Activated CD4-positive, alpha-beta memory T cell treated with anti-CD3 and anti-CD28 coated beads for 36 hours (primary cell): Measurements from ENCODE around the gene KHK. TPM values are rescaled to one million over a fixed set of nuclear protein-coding genes. Genes with fewer than 3 reads are reported as not detected.

Experiments
- CTCF ChIA-PET: fragments of 350-600 bp; sonication (Branson Sonifier 250); formaldehyde crosslinking; loops from one replicate; lab custom pipeline; 2021; ENCODE audit warnings: antibody characterized with exemption, inconsistent platforms; lab: Charles Lee
- POLR2A ChIA-PET: fragments of 350-600 bp; sonication (Branson Sonifier 250); formaldehyde crosslinking; loops from one replicate; lab custom pipeline; 2021; ENCODE audit warnings: antibody characterized with exemption; lab: Charles Lee
- DNase-seq: peaks from one replicate; pipeline ENCODE4 v3.0.0-alpha.2; 2020
- H3K27ac Mint-ChIP-seq: one replicate; pipeline ENCODE4 v1.8.0; 2021; ENCODE audit warnings: mixed read lengths
- H3K27me3 Mint-ChIP-seq: one replicate; pipeline ENCODE4 v1.8.0; 2021; ENCODE audit warnings: mixed read lengths
- H3K36me3 Mint-ChIP-seq: one replicate; pipeline ENCODE4 v1.8.0; 2021; ENCODE audit warnings: mixed read lengths
- H3K4me1 Mint-ChIP-seq: one replicate; pipeline ENCODE4 v1.8.0; 2021; ENCODE audit warnings: low read depth, mixed read lengths
- H3K4me3 Mint-ChIP-seq: one replicate; pipeline ENCODE4 v1.8.0; 2021; ENCODE audit warnings: mild to moderate bottlenecking, mixed read lengths
- H3K9me3 Mint-ChIP-seq: one replicate; pipeline ENCODE4 v1.8.0; 2021; ENCODE audit warnings: mixed read lengths
- intact Hi-C: fragments of 100-400 bp; cut with micrococcal nuclease; formaldehyde crosslinking; loops from one replicate; pipeline ENCODE4 v1.15.1; 2023
- total RNA-seq, 2 experiments: library from RNA; stranded (reverse); gene quantifications; one replicate each; pipeline ENCODE4 v1.2.3, GENCODE V29; 2021

The KHK gene
- total RNA-seq, 2 experiments from 2014 or later, result 12.7 to 13.3 TPM

GRCh38 chr2:27121906-27122305 lies 35.3 kb downstream of the KHK start:
- Mint-ChIP-seq H3K27me3 (peaks cover 28% of the 10 kb centered on the region), H3K27ac (no peak overlapping the region), H3K4me3 (no peak overlapping the region), H3K9me3 (no peaks in the 10 kb centered on the region), H3K4me1 (peaks cover 18% of the 10 kb centered on the region), H3K36me3 (no peaks in the 10 kb centered on the region)
- ChIA-PET POLR2A (no interaction called here), CTCF (interaction anchor here (3.1 kb wide), 1 partner anchor 158 kb away, joined by 14 read pairs; no protein-coding TSS in a partner anchor)
- no peak for DNase-seq
- intact Hi-C loops, result loop anchor here (5.0 kb wide), 1 partner anchor 70 kb away; the partner anchor contains the start of gene AGBL5

GRCh38 chr2:27122791-27123190 lies 36.2 kb downstream of the KHK start:
- CTCF ChIA-PET, result interaction anchor here (2.1 to 3.1 kb wide), 3 partner anchors 11 to 157 kb away, joined by 6 to 19 read pairs (median 14); partner anchors contain the start of genes AGBL5 and PREB
- Mint-ChIP-seq H3K4me3 (peak overlapping the region; percentile 80), H3K27me3 (peaks cover 22% of the 10 kb centered on the region), H3K27ac (no peak overlapping the region), H3K9me3 (no peaks in the 10 kb centered on the region), H3K36me3 (no peaks in the 10 kb centered on the region), H3K4me1 (peaks cover 18% of the 10 kb centered on the region)
- DNase-seq, result no peak
- intact Hi-C loops, result loop anchor here (1.0 to 5.0 kb wide), 2 partner anchors 12 to 70 kb away; partner anchors contain the start of genes AGBL5 and PREB
- POLR2A ChIA-PET, result interaction anchor here (1.1 to 2.0 kb wide), 3 partner anchors 9 to 51 kb away, joined by 3 to 20 read pairs (median 4); partner anchors contain the start of genes OST4 and PREB

GRCh38 chr2:27123302-27124150 lies 37.0 kb downstream of the KHK start, which contains the start of gene ABHD1:
ABHD1 (plus strand) TSS chr2:27123815; CDS start chr2:27123949, 134 bp downstream.
- intact Hi-C loops, result loop anchor here (1.0 to 5.0 kb wide), 2 partner anchors 11 to 71 kb away; partner anchors contain the start of genes AGBL5 and PREB

GRCh38 chr2:27125104-27125503 lies 38.5 kb downstream of the KHK start:
- POLR2A ChIA-PET, result interaction anchor here (1.4 kb wide), 1 partner anchor 9 kb away, joined by 5 read pairs; the partner anchor contains the start of gene PREB
- Mint-ChIP-seq H3K4me3 (no peak overlapping the region), H3K27me3 (peaks cover 6% of the 10 kb centered on the region), H3K27ac (no peak overlapping the region), H3K9me3 (no peaks in the 10 kb centered on the region), H3K4me1 (peaks cover 6% of the 10 kb centered on the region), H3K36me3 (no peaks in the 10 kb centered on the region)
- intact Hi-C loops, result no loop called here
- CTCF ChIA-PET, result interaction anchor here (1.1 to 2.4 kb wide), 3 partner anchors 9 to 279 kb away, joined by 4 to 19 read pairs (median 6); partner anchors contain the start of gene PREB
- DNase-seq, result no peak

More at GRCh38 chr2:27123302-27124150, 37.0 kb downstream of the KHK start, which contains the start of gene ABHD1:
- Mint-ChIP-seq H3K27me3 (peaks cover 17% of the 10 kb centered on the region), H3K4me3 (peak within 1 kb of the TSS; percentile 80), H3K4me1 (peaks cover 15% of the 10 kb centered on the region), H3K36me3 (no peaks in the 10 kb centered on the region), H3K27ac (no peak within 1 kb of the TSS), H3K9me3 (no peaks in the 10 kb centered on the region)
- DNase-seq, result peak; percentile 71
- ChIA-PET CTCF (interaction anchor here (0.5 to 3.1 kb wide), 7 partner anchors 8 to 179 kb away, joined by 3 to 19 read pairs (median 6); partner anchors contain the start of genes AGBL5 and PREB), POLR2A (interaction anchor here (0.7 to 2.0 kb wide), 5 partner anchors 8 to 52 kb away, joined by 3 to 20 read pairs (median 3); partner anchors contain the start of genes OST4 and PREB)

GRCh38 chr2:27126252-27126710 lies 39.7 kb downstream of the KHK start:
- peaks cover 6% of the 10 kb centered on the region for H3K4me1 Mint-ChIP-seq
- ChIA-PET CTCF (interaction anchor here (0.6 kb wide), 1 partner anchor 691 kb away, joined by 3 read pairs; no protein-coding TSS in a partner anchor), POLR2A (interaction anchor here (1.4 kb wide), 1 partner anchor 8 kb away, joined by 5 read pairs; the partner anchor contains the start of gene PREB)
- intact Hi-C loops, result no loop called here
- H3K27ac Mint-ChIP-seq, result no peak overlapping the region
- no peaks in the 10 kb centered on the region for H3K9me3 Mint-ChIP-seq
- no peaks in the 10 kb centered on the region for H3K27me3 Mint-ChIP-seq
- peaks cover 5% of the 10 kb centered on the region for H3K36me3 Mint-ChIP-seq
- no peak overlapping the region for H3K4me3 Mint-ChIP-seq
- DNase-seq, result no peak

GRCh38 chr2:27127883-27128667 lies 41.5 kb downstream of the KHK start:
- H3K27ac Mint-ChIP-seq, result no peak overlapping the region
- ChIA-PET POLR2A (no interaction called here), CTCF (no interaction called here)
- no peaks in the 10 kb centered on the region for H3K9me3 Mint-ChIP-seq
- H3K4me3 Mint-ChIP-seq, result no peak overlapping the region
- H3K27me3 Mint-ChIP-seq, result no peaks in the 10 kb centered on the region
- intact Hi-C loops, result no loop called here
- no peak for DNase-seq
- H3K36me3 Mint-ChIP-seq, result peaks cover 12% of the 10 kb centered on the region
- peaks cover 12% of the 10 kb centered on the region for H3K4me1 Mint-ChIP-seq

- CTCF ChIA-PET, result no interaction called here
- POLR2A ChIA-PET, result no interaction called here
- Mint-ChIP-seq H3K36me3 (peaks cover 13% of the 10 kb centered on the region), H3K27ac (no peak overlapping the region), H3K4me3 (no peak overlapping the region), H3K4me1 (peaks cover 16% of the 10 kb centered on the region), H3K27me3 (no peaks in the 10 kb centered on the region), H3K9me3 (no peaks in the 10 kb centered on the region)
- intact Hi-C loops, result no loop called here
- no peak for DNase-seq
Observed at GRCh38 chr2:27128668-27129571, 42.3 kb downstream of the KHK start.

GRCh38 chr2:27130396-27130795 lies 43.8 kb downstream of the KHK start:
- intact Hi-C loops, result loop anchor here (5.0 kb wide), 1 partner anchor 43 kb away; the partner anchor contains the start of gene KHK
- H3K36me3 Mint-ChIP-seq, result peaks cover 15% of the 10 kb centered on the region
- no peaks in the 10 kb centered on the region for H3K27me3 Mint-ChIP-seq
- no peak overlapping the region for H3K27ac Mint-ChIP-seq
- DNase-seq, result no peak
- H3K9me3 Mint-ChIP-seq, result no peaks in the 10 kb centered on the region
- H3K4me3 Mint-ChIP-seq, result no peak overlapping the region
- H3K4me1 Mint-ChIP-seq, result peaks cover 20% of the 10 kb centered on the region
- ChIA-PET POLR2A (no interaction called here), CTCF (no interaction called here)

GRCh38 chr2:27131429-27131828 lies 44.9 kb downstream of the KHK start:
- Mint-ChIP-seq H3K4me3 (no peak overlapping the region), H3K36me3 (peaks cover 15% of the 10 kb centered on the region), H3K4me1 (peaks cover 20% of the 10 kb centered on the region), H3K27me3 (no peaks in the 10 kb centered on the region), H3K27ac (no peak overlapping the region), H3K9me3 (no peaks in the 10 kb centered on the region)
- intact Hi-C loops, result loop anchor here (5.0 kb wide), 1 partner anchor 44 kb away; the partner anchor contains the start of gene KHK
- ChIA-PET POLR2A (interaction anchor here (1.2 kb wide), 1 partner anchor 8 kb away, joined by 4 read pairs; no protein-coding TSS in a partner anchor), CTCF (interaction anchor here (1.2 kb wide), 1 partner anchor 8 kb away, joined by 6 read pairs; the partner anchor contains the start of gene ABHD1)
- no peak for DNase-seq

- Mint-ChIP-seq H3K9me3 (no peaks in the 10 kb centered on the region), H3K27me3 (no peaks in the 10 kb centered on the region), H3K36me3 (peaks cover 15% of the 10 kb centered on the region), H3K4me3 (peak overlapping the region; percentile 89), H3K4me1 (peaks cover 20% of the 10 kb centered on the region), H3K27ac (peak overlapping the region; percentile 79)
- CTCF ChIA-PET, result interaction anchor here (0.8 to 2.4 kb wide), 11 partner anchors 9 to 171 kb away, joined by 3 to 19 read pairs (median 4); partner anchors contain the start of gene ABHD1
- DNase-seq, result peak; percentile 55
- intact Hi-C loops, result loop anchor here (5.0 kb wide), 1 partner anchor 46 kb away; the partner anchor contains the start of gene KHK
- POLR2A ChIA-PET, result interaction anchor here (0.7 to 2.6 kb wide), 7 partner anchors 8 to 108 kb away, joined by 3 to 20 read pairs (median 3); partner anchors contain the start of genes ABHD1, ATRAID, CGREF1 and KHK
Observed at GRCh38 chr2:27133195-27133875, 46.8 kb downstream of the KHK start.
